Activated naive CD4-positive, alpha-beta T cell treated with anti-CD3 and anti-CD28 coated beads for 36 hours (primary cell): Measurements from ENCODE around the gene GAS2. TPM values are rescaled to one million over a fixed set of nuclear protein-coding genes. Genes with fewer than 3 reads are reported as not detected.

ENCODE experiments used
- CTCF ChIA-PET: fragments of 350-600 bp; sonication (Branson Sonifier 250); formaldehyde crosslinking; loops from one replicate; lab custom pipeline; 2021; ENCODE audit warnings: antibody characterized with exemption; lab: Charles Lee
- DNase-seq: peaks from one replicate; pipeline ENCODE4 v3.0.0-alpha.2; 2020
- H3K27ac Mint-ChIP-seq: one replicate; pipeline ENCODE4 v1.8.0; 2021; ENCODE audit warnings: mild to moderate bottlenecking, mixed read lengths
- H3K27me3 Mint-ChIP-seq: one replicate; pipeline ENCODE4 v1.8.0; 2021; ENCODE audit warnings: low read depth, mixed read lengths
- H3K36me3 Mint-ChIP-seq: one replicate; pipeline ENCODE4 v1.8.0; 2021; ENCODE audit warnings: low read depth, mixed read lengths
- H3K4me1 Mint-ChIP-seq: one replicate; pipeline ENCODE4 v1.8.0; 2021; ENCODE audit warnings: low read depth, mixed read lengths
- H3K4me3 Mint-ChIP-seq: one replicate; pipeline ENCODE4 v1.8.0; 2021; ENCODE audit warnings: mild to moderate bottlenecking, moderate library complexity, mixed read lengths
- H3K9me3 Mint-ChIP-seq: one replicate; pipeline ENCODE4 v1.8.0; 2021; ENCODE audit warnings: mixed read lengths
- intact Hi-C: fragments of 100-400 bp; cut with micrococcal nuclease; formaldehyde crosslinking; loops from one replicate; pipeline ENCODE4 v1.15.1; 2023
- total RNA-seq, 2 experiments: library from RNA; stranded (reverse); gene quantifications; one replicate each; pipeline ENCODE4 v1.2.3, GENCODE V29; 2021

The GAS2 gene
- total RNA-seq, 2 experiments from 2014 or later: 0.62 to 1.2 TPM

DNA sequence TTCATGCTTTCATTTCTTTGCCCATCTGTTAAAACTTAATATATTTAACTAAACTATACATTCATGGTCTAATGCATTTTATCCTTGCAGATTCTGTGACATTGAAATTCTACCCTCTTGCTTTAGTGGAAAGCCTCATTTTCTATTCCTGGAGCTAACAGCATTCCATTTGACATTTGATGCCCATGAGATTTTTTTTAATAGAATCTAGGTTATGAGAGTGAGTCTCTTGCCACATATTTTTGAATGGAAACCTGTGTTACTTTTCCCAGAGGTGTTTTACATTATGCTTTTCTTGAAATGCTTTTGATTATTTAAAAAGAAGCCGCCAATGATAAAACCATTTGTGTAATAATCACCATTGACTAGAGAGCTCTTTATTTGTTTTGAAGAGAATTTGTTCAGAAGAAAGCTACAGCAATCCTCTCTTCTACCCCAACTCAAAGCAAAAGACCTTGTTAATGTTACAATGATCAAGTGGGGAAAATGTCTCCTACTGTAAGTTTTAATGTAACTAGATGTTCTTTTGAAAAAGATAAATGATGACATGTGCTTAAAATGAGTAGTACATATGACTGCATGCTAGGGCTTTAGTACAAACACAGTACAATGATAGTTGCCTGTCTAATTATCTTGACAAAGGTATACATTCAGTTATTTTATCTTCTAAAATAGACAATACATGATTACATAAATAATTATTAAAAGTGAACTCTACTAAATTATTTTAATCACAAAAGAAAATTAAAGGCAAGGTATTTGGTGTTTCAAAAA is 67.3 kb downstream of the GAS2 start:
- Mint-ChIP-seq H3K36me3 (no peaks in the 10 kb centered on the region), H3K4me3 (no peak overlapping the region), H3K27me3 (peaks cover 2% of the 10 kb centered on the region), H3K27ac (no peak overlapping the region), H3K4me1 (no peaks in the 10 kb centered on the region), H3K9me3 (no peaks in the 10 kb centered on the region)
- CTCF ChIA-PET: interaction anchor here (0.7 kb wide), 1 partner anchor 31 kb away, joined by 3 read pairs; no protein-coding TSS in a partner anchor
- intact Hi-C loops: loop anchor here (5.0 kb wide), 1 partner anchor 54 kb away; no protein-coding TSS in a partner anchor
- no peak for DNase-seq

GRCh38 chr11:22734628-22735345 is 68.4 kb downstream of the GAS2 start:
- Mint-ChIP-seq H3K9me3 (no peaks in the 10 kb centered on the region), H3K36me3 (no peaks in the 10 kb centered on the region), H3K4me3 (no peak overlapping the region), H3K27ac (no peak overlapping the region), H3K4me1 (no peaks in the 10 kb centered on the region), H3K27me3 (peaks cover 2% of the 10 kb centered on the region)
- intact Hi-C loops: loop anchor here (5.0 kb wide), 1 partner anchor 53 kb away; no protein-coding TSS in a partner anchor
- CTCF ChIA-PET: no interaction called here
- no peak for DNase-seq

- Mint-ChIP-seq H3K4me3 (no peak overlapping the region), H3K27me3 (peaks cover 18% of the 10 kb centered on the region), H3K27ac (peak overlapping the region; percentile 39)
Measured at GRCh38 chr11:22742157-22742613, 75.8 kb downstream of the GAS2 start.

DNA sequence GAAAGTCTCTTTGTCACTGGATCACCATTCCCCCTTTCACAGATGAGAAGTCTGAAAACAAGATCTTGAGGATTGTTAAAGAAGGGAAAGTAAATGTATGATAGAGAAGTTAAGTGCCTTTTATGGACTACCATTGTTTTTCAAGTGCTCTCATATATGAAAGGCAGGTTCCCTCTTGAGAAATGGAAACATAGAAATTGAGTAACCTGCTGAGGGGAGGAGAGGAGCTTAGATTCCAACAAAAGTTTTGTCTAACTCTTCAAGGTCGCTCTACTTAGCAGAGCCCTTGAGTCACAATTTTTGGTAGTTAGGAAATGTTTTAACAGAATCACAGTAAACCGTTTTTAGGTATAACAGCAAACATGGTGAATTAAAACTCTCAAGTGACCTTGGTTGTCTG is 83.1 kb downstream of the GAS2 start:
- H3K9me3 Mint-ChIP-seq: no peaks in the 10 kb centered on the region
- CTCF ChIA-PET: no interaction called here

More at GRCh38 chr11:22742157-22742613, 75.8 kb downstream of the GAS2 start:
- Mint-ChIP-seq H3K36me3 (no peaks in the 10 kb centered on the region), H3K4me1 (peaks cover 6% of the 10 kb centered on the region), H3K9me3 (no peaks in the 10 kb centered on the region)
- DNase-seq: peak; percentile 11
- CTCF ChIA-PET: interaction anchor here (0.8 kb wide), 1 partner anchor 87 kb away, joined by 3 read pairs; the partner anchor contains the start of gene SVIP
- intact Hi-C loops: loop anchor here (1.0 kb wide), 2 partner anchors 11 to 39 kb away; no protein-coding TSS in a partner anchor

GRCh38 chr11:22752908-22753310 is 86.5 kb downstream of the GAS2 start:
- no peaks in the 10 kb centered on the region for H3K9me3 Mint-ChIP-seq
- H3K27ac Mint-ChIP-seq: no peak overlapping the region
- H3K4me1 Mint-ChIP-seq: peaks cover 8% of the 10 kb centered on the region
- H3K27me3 Mint-ChIP-seq: no peaks in the 10 kb centered on the region
- intact Hi-C loops: loop anchor here (1.0 kb wide), 1 partner anchor 11 kb away; no protein-coding TSS in a partner anchor
- no peaks in the 10 kb centered on the region for H3K36me3 Mint-ChIP-seq
- DNase-seq: no peak
- H3K4me3 Mint-ChIP-seq: no peak overlapping the region
- CTCF ChIA-PET: no interaction called here

More for the DNA sequence above, 83.1 kb downstream of the GAS2 start:
- H3K36me3 Mint-ChIP-seq: no peaks in the 10 kb centered on the region
- DNase-seq: no peak
- H3K27me3 Mint-ChIP-seq: peaks cover 4% of the 10 kb centered on the region
- peaks cover 8% of the 10 kb centered on the region for H3K4me1 Mint-ChIP-seq
- intact Hi-C loops: no loop called here
- no peak overlapping the region for H3K27ac Mint-ChIP-seq
- H3K4me3 Mint-ChIP-seq: no peak overlapping the region

DNA sequence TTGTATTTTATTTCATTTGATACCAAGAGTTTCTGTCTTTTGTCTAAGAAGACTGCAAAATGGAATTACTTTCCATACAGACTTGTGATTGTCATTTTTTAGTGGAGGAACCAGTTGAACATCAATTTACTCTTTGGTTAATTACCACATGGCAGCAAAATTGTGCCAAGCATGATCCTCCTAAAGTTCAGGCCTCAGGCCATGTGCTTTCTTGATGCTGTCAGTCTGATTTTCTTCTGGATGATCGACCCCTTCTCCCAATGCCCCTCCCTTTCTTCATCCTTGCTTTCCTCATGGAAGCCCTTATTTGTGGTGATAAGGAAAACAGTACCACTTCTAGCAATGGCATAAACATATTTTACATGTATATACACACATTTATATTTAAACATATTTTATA is 87.0 kb downstream of the GAS2 start:
- DNase-seq: no peak
- no peaks in the 10 kb centered on the region for H3K36me3 Mint-ChIP-seq
- no peak overlapping the region for H3K4me3 Mint-ChIP-seq
- CTCF ChIA-PET: no interaction called here
- peaks cover 8% of the 10 kb centered on the region for H3K4me1 Mint-ChIP-seq
- no peak overlapping the region for H3K27ac Mint-ChIP-seq
- H3K27me3 Mint-ChIP-seq: no peaks in the 10 kb centered on the region
- intact Hi-C loops: loop anchor here (1.0 kb wide), 1 partner anchor 11 kb away; no protein-coding TSS in a partner anchor
- H3K9me3 Mint-ChIP-seq: no peaks in the 10 kb centered on the region

DNA sequence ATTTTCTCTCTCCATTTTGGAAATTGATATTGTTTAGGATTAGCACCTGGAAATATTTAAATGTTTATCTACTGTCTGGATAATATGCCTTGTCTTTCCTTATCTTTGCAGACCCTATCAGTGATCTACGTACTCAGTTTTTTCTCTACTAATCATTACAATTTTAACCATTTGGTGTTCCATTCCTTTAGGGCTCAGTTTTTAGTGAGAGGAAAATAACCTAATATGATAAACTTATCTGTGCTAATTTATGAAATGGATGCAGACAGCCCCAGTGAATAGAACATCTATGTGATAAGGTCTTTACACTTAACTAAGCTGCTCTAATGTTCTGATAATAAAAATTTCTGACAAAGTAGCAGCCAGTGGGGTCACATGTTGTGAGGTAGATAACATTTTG is 94.7 kb downstream of the GAS2 start:
- Mint-ChIP-seq H3K27ac (no peak overlapping the region), H3K4me1 (peaks cover 5% of the 10 kb centered on the region), H3K9me3 (no peaks in the 10 kb centered on the region), H3K36me3 (no peaks in the 10 kb centered on the region), H3K27me3 (no peaks in the 10 kb centered on the region), H3K4me3 (no peak overlapping the region)
- intact Hi-C loops: no loop called here
- no peak for DNase-seq
- CTCF ChIA-PET: interaction anchor here (1.3 kb wide), 1 partner anchor 21 kb away, joined by 4 read pairs; no protein-coding TSS in a partner anchor

DNA sequence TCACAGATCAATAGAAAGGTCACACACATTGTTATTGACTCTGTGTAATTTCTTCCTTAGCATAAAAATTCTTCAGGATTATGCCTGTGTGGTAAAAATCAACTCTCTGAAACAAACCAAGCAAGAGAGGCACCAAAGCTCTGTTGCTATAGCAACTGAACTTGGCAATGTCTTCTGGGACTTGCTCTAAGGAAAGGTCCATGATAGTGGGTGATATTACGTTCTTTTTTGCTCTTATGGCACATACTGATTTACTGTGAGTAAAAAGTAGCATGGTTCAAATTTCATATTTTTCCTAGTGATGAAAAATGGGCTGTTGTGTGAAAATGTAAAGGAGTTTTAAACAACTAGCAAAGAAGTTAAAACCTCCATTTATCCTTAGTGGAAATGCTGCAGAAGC is 96.8 kb downstream of the GAS2 start:
- intact Hi-C loops: no loop called here
- no peak for DNase-seq
- no peaks in the 10 kb centered on the region for H3K36me3 Mint-ChIP-seq
- H3K27ac Mint-ChIP-seq: no peak overlapping the region
- no peaks in the 10 kb centered on the region for H3K9me3 Mint-ChIP-seq
- CTCF ChIA-PET: no interaction called here
- H3K27me3 Mint-ChIP-seq: no peaks in the 10 kb centered on the region
- H3K4me1 Mint-ChIP-seq: peaks cover 5% of the 10 kb centered on the region
- no peak overlapping the region for H3K4me3 Mint-ChIP-seq

GRCh38 chr11:22764735-22765134 is 98.3 kb downstream of the GAS2 start:
- no peak overlapping the region for H3K27ac Mint-ChIP-seq
- intact Hi-C loops: no loop called here
- no peak for DNase-seq
- no peaks in the 10 kb centered on the region for H3K36me3 Mint-ChIP-seq
- no peaks in the 10 kb centered on the region for H3K9me3 Mint-ChIP-seq
- H3K27me3 Mint-ChIP-seq: no peaks in the 10 kb centered on the region
- H3K4me3 Mint-ChIP-seq: no peak overlapping the region
- H3K4me1 Mint-ChIP-seq: peaks cover 5% of the 10 kb centered on the region
- CTCF ChIA-PET: interaction anchor here (0.6 kb wide), 1 partner anchor 31 kb away, joined by 3 read pairs; no protein-coding TSS in a partner anchor

DNA sequence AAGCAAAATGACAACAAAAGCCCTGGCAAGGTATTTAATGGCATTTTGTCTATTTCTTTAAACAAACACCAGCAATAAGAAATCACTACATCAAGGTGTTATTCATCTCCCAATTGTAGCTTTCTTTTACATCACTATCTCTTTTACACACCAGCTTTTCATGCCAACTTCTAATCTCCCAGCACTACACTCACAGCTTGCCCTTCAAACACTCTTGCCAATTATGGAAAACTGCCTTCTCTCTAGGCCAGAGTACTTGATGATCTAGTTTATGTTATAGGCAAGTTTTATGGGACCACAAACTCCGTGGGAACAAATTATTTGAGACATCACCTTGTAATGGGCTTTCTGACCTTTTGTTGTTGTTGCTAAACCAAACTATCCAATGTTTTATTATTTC is 101.9 kb downstream of the GAS2 start:
- H3K4me3 Mint-ChIP-seq: no peak overlapping the region
- H3K27me3 Mint-ChIP-seq: no peaks in the 10 kb centered on the region
- no peak overlapping the region for H3K27ac Mint-ChIP-seq
- H3K36me3 Mint-ChIP-seq: no peaks in the 10 kb centered on the region
- CTCF ChIA-PET: no interaction called here
- H3K9me3 Mint-ChIP-seq: peaks cover 1% of the 10 kb centered on the region
- no peak for DNase-seq
- H3K4me1 Mint-ChIP-seq: no peaks in the 10 kb centered on the region
- intact Hi-C loops: no loop called here

DNA sequence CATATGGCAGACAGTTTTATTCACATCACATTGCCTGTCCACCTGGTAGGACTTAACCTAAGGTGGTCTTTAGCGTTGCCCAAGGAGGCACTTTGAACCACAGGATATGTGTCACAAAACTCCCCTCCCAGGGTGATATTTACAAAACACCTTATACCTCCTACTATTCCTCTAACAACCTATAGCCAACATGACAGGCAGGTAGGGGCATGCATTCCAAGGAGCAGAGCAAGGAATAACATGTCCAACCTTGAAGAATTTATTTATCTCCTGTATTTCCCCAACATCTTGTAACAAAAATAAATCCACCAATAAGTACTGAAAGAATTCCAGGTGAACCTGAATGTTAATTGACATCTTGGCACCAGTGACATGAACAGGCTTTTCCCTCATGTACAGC is 102.7 kb downstream of the GAS2 start:
- Mint-ChIP-seq H3K27me3 (no peaks in the 10 kb centered on the region), H3K27ac (no peak overlapping the region), H3K36me3 (no peaks in the 10 kb centered on the region), H3K9me3 (peaks cover 1% of the 10 kb centered on the region), H3K4me3 (no peak overlapping the region), H3K4me1 (no peaks in the 10 kb centered on the region)
- DNase-seq: no peak
- CTCF ChIA-PET: no interaction called here
- intact Hi-C loops: no loop called here

GRCh38 chr11:22774716-22775115 is 108.3 kb downstream of the GAS2 start:
- Mint-ChIP-seq H3K9me3 (peaks cover 1% of the 10 kb centered on the region), H3K27ac (no peak overlapping the region), H3K27me3 (peaks cover 4% of the 10 kb centered on the region), H3K4me1 (peaks cover 3% of the 10 kb centered on the region), H3K36me3 (no peaks in the 10 kb centered on the region), H3K4me3 (no peak overlapping the region)
- intact Hi-C loops: no loop called here
- DNase-seq: no peak
- CTCF ChIA-PET: interaction anchor here (1.2 kb wide), 1 partner anchor 104 kb away, joined by 3 read pairs; no protein-coding TSS in a partner anchor
